ENCODE measurements around the gene KIAA1328.

The KIAA1328 gene

GRCh38 chr18:36950960-36951359, 122.0 kb downstream of the KIAA1328 start:
- no peaks in the 10 kb centered on the region for H3K4me1 ChIP-seq
- peaks cover 0 to 7% (median 0%) of the 10 kb centered on the region in 3 donors for H3K36me3 ChIP-seq
- no peaks in the 10 kb centered on the region for H3K27me3 ChIP-seq
- no peak overlapping the region for H3K27ac ChIP-seq
- H3K9me3 ChIP-seq = no peaks in the 10 kb centered on the region
- no peak overlapping the region for H3K4me3 ChIP-seq
- no peak for DNase-seq
- intact Hi-C loops (cut with DNase I; ENCODE audit: low total_unique reads) = no loop called here
- TF ChIP-seq, protein P1, sequence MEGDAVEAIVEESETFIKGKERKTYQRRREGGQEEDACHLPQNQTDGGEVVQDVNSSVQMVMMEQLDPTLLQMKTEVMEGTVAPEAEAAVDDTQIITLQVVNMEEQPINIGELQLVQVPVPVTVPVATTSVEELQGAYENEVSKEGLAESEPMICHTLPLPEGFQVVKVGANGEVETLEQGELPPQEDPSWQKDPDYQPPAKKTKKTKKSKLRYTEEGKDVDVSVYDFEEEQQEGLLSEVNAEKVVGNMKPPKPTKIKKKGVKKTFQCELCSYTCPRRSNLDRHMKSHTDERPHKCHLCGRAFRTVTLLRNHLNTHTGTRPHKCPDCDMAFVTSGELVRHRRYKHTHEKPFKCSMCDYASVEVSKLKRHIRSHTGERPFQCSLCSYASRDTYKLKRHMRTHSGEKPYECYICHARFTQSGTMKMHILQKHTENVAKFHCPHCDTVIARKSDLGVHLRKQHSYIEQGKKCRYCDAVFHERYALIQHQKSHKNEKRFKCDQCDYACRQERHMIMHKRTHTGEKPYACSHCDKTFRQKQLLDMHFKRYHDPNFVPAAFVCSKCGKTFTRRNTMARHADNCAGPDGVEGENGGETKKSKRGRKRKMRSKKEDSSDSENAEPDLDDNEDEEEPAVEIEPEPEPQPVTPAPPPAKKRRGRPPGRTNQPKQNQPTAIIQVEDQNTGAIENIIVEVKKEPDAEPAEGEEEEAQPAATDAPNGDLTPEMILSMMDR (IDR thresholded peaks at IDR 0.05) = no peak

DNA sequence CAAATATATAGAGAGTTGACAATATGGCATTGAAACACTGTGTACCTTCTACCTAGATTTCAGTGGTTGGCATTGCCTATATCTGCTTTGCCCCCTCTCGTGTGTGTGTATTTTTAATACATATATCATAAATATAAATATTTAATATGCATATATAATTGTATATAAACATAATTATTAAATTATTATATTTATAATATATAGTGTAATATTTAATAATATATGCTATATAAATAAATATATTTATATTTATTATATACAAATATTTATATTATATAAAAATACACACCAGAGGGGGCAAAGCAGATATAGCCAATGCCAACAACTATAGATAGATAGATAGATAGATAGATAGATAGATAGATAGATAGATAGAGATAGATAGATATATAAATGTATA, 124.1 kb downstream of the KIAA1328 start:
- H3K36me3 ChIP-seq = peaks cover 0 to 8% (median 4%) of the 10 kb centered on the region in 3 donors
- H3K9me3 ChIP-seq = no peaks in the 10 kb centered on the region
- no peak overlapping the region for H3K4me3 ChIP-seq
- TF ChIP-seq, protein P1 (IDR thresholded peaks at IDR 0.05) = no peak
- no peak overlapping the region for H3K27ac ChIP-seq
- DNase-seq = no peak
- intact Hi-C loops (cut with DNase I; ENCODE audit: low total_unique reads) = no loop called here
- H3K27me3 ChIP-seq = no peaks in the 10 kb centered on the region
- no peaks in the 10 kb centered on the region for H3K4me1 ChIP-seq

- TF ChIP-seq, protein P1 (IDR thresholded peaks at IDR 0.05) = no peak
- no peak overlapping the region for H3K4me3 ChIP-seq
- intact Hi-C loops (cut with DNase I; ENCODE audit: low total_unique reads) = no loop called here
- no peaks in the 10 kb centered on the region for H3K27me3 ChIP-seq
- peaks cover 23 to 35% (median 25%) of the 10 kb centered on the region in 3 donors for H3K36me3 ChIP-seq
- no peak for DNase-seq
- H3K27ac ChIP-seq = no peak overlapping the region
- no peaks in the 10 kb centered on the region for H3K4me1 ChIP-seq
- H3K9me3 ChIP-seq = no peaks in the 10 kb centered on the region
These were observed 131.1 kb downstream of the KIAA1328 start for GRCh38 chr18:36960038-36960437.

DNA sequence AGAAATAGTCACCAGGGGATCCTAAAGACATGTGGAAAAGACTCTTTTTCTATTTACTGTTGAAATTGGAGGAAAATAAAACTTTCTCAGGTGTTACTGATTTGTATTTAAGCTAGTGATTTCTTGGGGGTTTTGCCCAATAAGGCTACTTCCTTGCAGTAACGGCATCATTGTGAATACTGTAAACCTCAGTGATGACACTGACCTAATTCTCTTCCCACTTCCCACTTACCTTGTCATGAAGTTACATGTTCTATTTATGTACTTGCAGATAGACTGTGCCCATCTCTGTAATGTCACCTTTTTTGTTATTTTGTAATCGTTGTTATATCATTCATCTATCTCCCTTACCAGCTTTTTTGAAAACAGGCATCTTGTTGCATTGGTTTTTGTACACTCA, 134.5 kb downstream of the KIAA1328 start:
- H3K36me3 ChIP-seq = peaks cover 15 to 30% (median 30%) of the 10 kb centered on the region in 3 donors
- H3K4me1 ChIP-seq = no peaks in the 10 kb centered on the region
- H3K27me3 ChIP-seq = no peaks in the 10 kb centered on the region
- intact Hi-C loops (cut with DNase I; ENCODE audit: low total_unique reads) = no loop called here
- H3K9me3 ChIP-seq = no peaks in the 10 kb centered on the region
- TF ChIP-seq, protein P1 (IDR thresholded peaks at IDR 0.05) = no peak
- H3K4me3 ChIP-seq = no peak overlapping the region
- no peak overlapping the region for H3K27ac ChIP-seq
- no peak for DNase-seq

DNA sequence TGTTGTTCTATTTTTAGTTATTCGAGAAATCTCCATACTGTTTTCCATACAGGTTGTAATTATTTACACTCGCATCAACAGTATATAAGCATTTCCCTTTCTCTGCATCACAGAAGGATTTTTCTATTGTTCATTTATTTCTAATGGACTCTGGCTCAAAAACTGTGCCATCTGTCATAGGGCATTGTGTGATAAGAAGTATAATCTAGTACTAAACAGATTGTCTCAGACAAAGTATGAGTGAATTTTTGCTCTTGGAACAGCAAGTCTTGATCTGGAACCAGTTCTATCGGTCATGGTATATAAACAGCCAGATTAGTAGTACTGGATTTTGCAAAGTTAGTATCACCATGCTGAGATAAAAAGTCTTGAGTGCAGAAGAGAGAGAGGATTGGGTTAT, 145.8 kb downstream of the KIAA1328 start:
- no peaks in the 10 kb centered on the region for H3K4me1 ChIP-seq
- no peak overlapping the region for H3K4me3 ChIP-seq
- DNase-seq = no peak
- no peaks in the 10 kb centered on the region for H3K27me3 ChIP-seq
- H3K27ac ChIP-seq = no peak overlapping the region
- peaks cover 0 to 3% (median 0%) of the 10 kb centered on the region in 3 donors for H3K36me3 ChIP-seq
- intact Hi-C loops (cut with DNase I; ENCODE audit: low total_unique reads) = no loop called here
- TF ChIP-seq, protein P1 (IDR thresholded peaks at IDR 0.05) = no peak
- peaks cover 0 to 9% (median 0%) of the 10 kb centered on the region in 3 donors for H3K9me3 ChIP-seq

DNA sequence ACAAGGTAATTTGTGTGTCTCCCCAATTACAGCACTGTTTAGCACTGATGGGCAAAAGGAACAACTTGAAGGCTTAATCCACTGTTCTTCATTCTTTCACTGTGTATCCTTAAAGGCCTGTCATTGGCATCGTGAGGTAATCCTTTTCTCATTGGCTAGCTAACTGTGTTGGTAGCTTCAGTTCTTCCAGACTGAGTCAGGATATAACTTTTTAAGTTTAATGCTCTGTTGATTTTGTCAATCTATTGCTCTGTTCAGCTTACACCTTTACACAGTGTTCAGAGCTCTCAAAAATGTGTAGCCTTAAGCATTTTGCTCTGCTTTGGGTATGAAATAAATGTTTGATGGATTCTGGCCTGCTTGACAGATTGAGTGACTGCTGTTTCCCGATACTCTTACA, 148.2 kb downstream of the KIAA1328 start:
- intact Hi-C loops (cut with DNase I; ENCODE audit: low total_unique reads) = no loop called here
- Histone ChIP-seq H3K4me3 (no peak overlapping the region), H3K4me1 (no peaks in the 10 kb centered on the region), H3K27ac (no peak overlapping the region), H3K36me3 (peaks cover 0 to 3% (median 0%) of the 10 kb centered on the region in 3 donors), H3K9me3 (peaks cover 0 to 7% (median 0%) of the 10 kb centered on the region in 3 donors), H3K27me3 (no peaks in the 10 kb centered on the region)
- TF ChIP-seq, protein P1 (IDR thresholded peaks at IDR 0.05) = no peak
- DNase-seq = no peak
